ENCODE measurements around the gene SOCS3. TPM values are rescaled to one million over a fixed set of nuclear protein-coding genes. Genes with fewer than 3 reads are reported as not detected.

Gene SOCS3
- total and polyA plus RNA-seq, 3 donors from 2014 or later: 2.2 to 17.8 (median 9.6) TPM

GRCh38 chr17:78376161-78376560, 16.3 kb upstream of the SOCS3 start:
- no peak for DNase-seq
- TF ChIP-seq POLR2A (IDR thresholded peaks at IDR 0.05): no peak
- TF ChIP-seq CTCF (IDR thresholded peaks at IDR 0.05): no peak
- Histone ChIP-seq H3K4me3 (no peak overlapping the region), H3K9me3 (no peaks in the 10 kb centered on the region), H3K4me1 (peaks cover 9% of the 10 kb centered on the region), H3K36me3 (ENCODE audit: low read depth, missing control alignments) (no peaks in the 10 kb centered on the region), H3K27me3 (no peaks in the 10 kb centered on the region), H3K27ac (no peak overlapping the region)
- intact Hi-C loops (cut with DNase I; ENCODE audit: low total_unique reads): no loop called here
- whole genome bisulfite sequencing, 2 donors: 91% methylated on average over 5 of the region's 5 CpGs

- intact Hi-C loops (cut with DNase I; ENCODE audit: low total_unique reads): no loop called here
- DNase-seq: no peak
- Histone ChIP-seq H3K4me1 (peaks cover 9% of the 10 kb centered on the region), H3K4me3 (no peak overlapping the region), H3K9me3 (no peaks in the 10 kb centered on the region), H3K27me3 (no peaks in the 10 kb centered on the region), H3K27ac (no peak overlapping the region), H3K36me3 (ENCODE audit: low read depth, missing control alignments) (no peaks in the 10 kb centered on the region)
- 60 to 72% methylated on average over 9 of the region's 9 CpGs for WGBS, 2 donors
- TF ChIP-seq CTCF (IDR thresholded peaks at IDR 0.05) (no peak), POLR2A (IDR thresholded peaks at IDR 0.05) (no peak)
Observed at GRCh38 chr17:78375401-78376151, 15.7 kb upstream of the SOCS3 start.

- peaks cover 6% of the 10 kb centered on the region for H3K4me1 ChIP-seq
- H3K27ac ChIP-seq: no peak overlapping the region
- no peak overlapping the region for H3K4me3 ChIP-seq
- H3K27me3 ChIP-seq: no peaks in the 10 kb centered on the region
- TF ChIP-seq POLR2A (IDR thresholded peaks at IDR 0.05) (no peak), CTCF (IDR thresholded peaks at IDR 0.05) (no peak)
- WGBS, 2 donors: 56 to 72% methylated on average over 13 to 14 of the region's 14 CpGs
- no peaks in the 10 kb centered on the region for H3K9me3 ChIP-seq
- no peaks in the 10 kb centered on the region for H3K36me3 ChIP-seq (ENCODE audit: low read depth, missing control alignments)
- intact Hi-C loops (cut with DNase I; ENCODE audit: low total_unique reads): no loop called here
- no peak for DNase-seq
Observed at GRCh38 chr17:78374631-78375274, 14.9 kb upstream of the SOCS3 start.

GRCh38 chr17:78374189-78374588, 14.3 kb upstream of the SOCS3 start:
- no peak overlapping the region for H3K4me3 ChIP-seq
- intact Hi-C loops (cut with DNase I; ENCODE audit: low total_unique reads): no loop called here
- H3K9me3 ChIP-seq: no peaks in the 10 kb centered on the region
- peaks cover under 1% of the 10 kb centered on the region for H3K4me1 ChIP-seq
- no peak for DNase-seq
- H3K27ac ChIP-seq: no peak overlapping the region
- WGBS, 2 donors: 66 to 74% methylated on average over 6 of the region's 6 CpGs
- no peaks in the 10 kb centered on the region for H3K27me3 ChIP-seq
- H3K36me3 ChIP-seq (ENCODE audit: low read depth, missing control alignments): no peaks in the 10 kb centered on the region
- no peak for TF ChIP-seq POLR2A (IDR thresholded peaks at IDR 0.05)
- TF ChIP-seq CTCF (IDR thresholded peaks at IDR 0.05): no peak

All from testis (tissue), 3 donors.